C1 segment of cervical spinal cord (tissue), 14 donors: ENCODE measurements around the gene PDE2A.
A peak's percentile ranks its signal among the peaks of the same experiment; 100 is the strongest.

ENCODE experiments used
- DNase-seq, 14 donors: peaks; one replicate each; lab custom pipeline; 2025; lab: John Stamatoyannopoulos, UW

The PDE2A gene

DNA sequence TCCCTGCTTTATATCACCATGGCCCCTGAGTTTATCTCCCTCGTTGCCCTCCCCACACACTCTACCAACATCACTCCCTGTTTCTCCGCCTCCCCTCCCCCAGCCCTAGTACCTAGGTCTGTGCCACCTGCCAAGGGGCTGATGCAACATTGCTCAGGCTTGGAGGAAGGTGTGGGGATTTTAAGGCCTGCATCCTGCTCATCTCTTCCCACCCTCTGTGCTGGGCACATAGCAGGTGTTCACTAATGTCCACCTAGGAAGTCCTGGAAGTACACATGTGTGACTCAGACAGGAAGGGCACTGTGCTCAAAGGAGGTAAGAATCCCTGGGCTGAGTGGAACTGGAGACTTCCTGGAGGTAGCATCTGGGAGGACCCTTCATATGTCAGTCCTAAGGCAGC lies 37.0 kb downstream of the PDE2A start:
- DNase-seq: no peak

DNA sequence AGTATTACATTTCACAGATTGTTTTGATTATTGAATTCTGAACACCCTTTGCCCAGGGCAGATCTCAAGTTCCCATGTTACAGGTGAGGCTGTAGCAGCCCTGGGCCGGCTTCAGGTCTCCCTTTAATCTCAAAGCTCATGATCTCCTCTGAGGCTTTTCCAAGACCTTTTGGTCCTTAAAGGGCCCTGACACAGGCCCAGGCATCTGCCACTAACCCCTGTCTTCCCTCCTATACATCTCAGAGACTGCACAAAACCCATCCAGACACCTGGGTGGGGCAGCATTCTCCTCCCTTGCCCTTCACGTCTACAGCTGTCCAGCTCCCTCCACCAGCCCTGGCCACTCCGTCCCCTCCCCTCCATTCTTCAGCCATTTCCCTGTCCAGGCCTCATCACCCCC lies 37.8 kb downstream of the PDE2A start:
- no peak for DNase-seq

DNA sequence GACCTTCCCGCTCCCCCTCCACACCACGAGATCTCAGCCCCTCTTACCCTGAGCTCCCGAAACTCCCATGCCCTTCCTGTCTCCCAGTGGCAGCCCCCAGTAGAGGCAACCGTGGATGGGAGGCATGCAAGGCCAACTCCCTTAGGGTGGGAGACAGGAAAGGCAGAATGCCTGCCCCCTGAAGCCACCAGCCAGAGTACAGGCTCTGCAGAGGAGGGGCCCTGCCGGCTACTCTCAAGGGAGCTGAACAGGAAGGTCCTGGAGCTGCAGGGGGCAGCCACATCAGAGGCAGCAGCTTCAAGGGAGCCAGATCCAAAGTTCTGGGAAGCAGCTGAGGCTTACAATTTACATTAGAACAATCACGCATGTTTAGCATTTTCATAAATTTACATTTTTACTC lies 38.3 kb downstream of the PDE2A start:
- DNase-seq: no peak

DNA sequence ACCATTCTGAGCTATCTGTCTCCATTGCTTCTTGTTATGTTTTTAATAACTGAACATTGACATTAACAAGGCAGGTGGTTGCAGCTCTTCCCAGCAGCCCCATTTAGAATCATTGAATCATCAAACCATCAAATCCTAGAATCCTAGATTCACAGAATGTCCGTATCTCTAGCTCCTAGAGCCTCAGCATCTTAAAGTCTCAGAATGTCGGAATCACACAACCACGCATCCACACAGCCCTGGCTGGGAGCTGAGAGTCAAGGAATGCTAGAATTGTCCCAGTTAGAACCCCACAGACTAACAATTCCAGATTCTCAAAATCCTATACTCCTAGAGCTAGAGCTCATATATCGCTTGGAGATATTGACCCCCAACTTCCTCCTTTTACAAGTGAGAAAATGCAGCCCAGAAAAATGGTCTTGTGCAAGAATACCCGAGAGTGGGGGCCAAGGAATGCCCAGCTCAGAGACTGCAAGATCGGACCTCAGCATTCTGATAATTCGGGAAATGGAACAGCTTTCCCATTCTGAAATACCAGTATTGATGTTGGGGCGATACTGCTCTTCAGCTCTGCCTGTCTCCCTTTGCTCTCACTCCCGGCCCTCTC lies 38.8 kb downstream of the PDE2A start:
- no peak for DNase-seq

DNA sequence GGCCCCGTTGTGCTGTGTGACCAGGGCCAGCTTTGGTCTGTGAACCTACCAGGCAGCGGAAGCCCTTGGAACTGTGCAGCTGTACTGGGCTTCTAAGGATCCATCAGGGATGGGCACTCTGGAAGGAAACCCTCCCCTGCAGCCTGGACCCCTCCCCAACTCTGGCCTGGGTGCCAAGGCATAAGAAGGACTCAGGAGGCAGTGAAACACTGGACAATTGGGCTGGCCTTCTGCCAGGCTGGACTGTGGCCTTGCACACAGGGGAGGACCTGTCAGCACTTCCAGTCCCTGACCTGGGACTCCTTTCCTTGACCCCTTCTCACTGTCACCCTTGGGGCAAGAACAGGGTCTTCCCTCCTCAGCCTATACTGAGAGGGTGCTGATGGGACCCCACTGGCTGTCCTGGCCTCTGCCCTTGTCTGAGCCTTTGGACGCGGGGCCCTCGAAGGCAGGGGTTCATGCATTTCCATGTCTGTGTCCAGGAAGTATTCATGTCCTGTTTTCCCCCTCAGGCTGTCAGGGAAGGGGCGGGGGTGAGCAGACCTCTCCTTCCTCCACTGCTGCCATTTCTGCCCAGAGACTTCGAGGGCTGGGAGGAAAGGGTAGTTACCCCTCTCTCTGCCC lies 39.6 kb downstream of the PDE2A start:
- DNase-seq: no peak

DNA sequence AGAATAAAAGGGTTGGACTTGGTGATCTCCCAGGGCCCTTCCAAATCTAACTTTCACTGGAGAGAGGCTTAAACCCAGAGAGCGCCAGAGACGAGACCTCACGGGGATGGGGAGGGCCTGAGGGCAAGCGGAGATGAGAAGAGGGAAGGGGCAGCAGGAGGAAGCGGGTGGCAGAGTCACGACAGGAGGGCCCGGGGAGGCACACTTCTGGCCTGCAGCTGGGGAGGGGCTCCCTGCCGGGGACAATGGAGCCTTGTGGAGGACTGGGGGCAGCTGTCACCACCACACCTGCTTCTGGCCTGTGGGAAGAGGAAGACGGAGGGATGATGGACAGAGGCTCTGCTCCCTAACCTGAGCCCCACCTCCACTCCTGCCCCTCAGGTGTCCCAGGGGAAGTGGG lies 40.2 kb downstream of the PDE2A start:
- no peak for DNase-seq

DNA sequence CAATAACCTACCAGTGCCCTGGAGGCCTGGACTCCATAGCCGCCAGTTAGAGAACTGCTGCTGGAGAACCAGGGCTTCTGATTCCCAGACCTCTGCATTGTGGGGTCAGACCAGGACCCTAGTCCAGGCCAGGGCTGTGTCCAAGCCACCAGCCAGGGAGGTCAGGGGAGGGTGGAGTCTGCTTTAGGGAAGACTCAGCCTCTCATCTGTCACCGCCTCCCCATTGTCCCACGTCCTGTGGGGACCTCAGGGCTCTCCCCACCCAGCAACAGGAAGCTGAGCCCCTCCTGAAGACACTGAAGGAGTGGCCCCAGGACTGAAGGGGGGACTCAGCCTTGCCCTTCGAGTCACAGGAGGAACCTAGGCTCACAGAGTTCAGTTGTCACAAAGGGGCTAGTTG lies 41.2 kb downstream of the PDE2A start:
- no peak for DNase-seq

DNA sequence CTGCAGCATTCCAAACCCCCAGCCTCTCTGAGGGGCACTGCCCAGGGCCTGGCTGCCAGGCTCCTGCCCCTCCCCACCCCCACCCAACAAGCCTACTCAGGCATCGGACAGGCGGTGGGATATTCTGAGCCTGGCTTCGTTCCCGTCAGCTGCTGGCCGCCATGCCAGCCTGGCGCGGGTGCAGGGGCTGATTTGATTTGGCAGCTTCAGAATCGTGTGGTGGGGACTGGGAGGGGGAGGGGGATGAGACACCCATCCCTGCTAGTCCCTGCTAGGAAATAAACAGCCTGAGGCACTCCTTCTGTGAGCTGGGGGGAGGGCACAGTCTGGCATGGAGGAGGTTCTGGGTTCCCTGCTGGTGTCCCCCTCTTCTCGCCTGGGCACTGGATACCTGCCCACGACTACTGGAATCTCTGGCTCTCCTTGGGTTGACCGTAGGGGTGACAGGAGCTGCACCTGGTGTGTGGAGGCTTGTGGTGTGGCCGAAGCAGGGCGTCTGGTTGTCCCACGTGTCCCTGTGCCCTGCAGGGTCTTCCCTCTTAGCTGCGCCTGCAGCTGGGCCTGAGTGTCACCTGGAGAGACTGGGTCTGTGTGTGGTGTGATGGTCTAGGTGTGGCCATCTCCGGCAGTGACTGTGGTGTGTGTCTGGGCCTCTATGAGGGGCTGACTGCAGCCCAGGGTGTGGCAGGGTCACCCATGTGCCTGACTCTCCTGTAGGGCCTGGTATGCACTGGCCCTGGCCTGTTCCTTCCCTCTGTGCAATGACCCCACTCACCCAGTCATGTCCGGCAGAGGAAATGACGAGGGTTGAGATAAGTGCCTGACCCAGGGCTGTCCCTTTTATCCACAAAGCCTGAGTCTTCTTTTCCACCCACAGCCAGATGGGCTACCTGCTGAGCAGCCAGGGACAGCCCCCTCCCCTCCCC lies 42.2 kb downstream of the PDE2A start:
- DNase-seq: peak in 3 of 14 donors; percentile 24 to 34 (median 28)

DNA sequence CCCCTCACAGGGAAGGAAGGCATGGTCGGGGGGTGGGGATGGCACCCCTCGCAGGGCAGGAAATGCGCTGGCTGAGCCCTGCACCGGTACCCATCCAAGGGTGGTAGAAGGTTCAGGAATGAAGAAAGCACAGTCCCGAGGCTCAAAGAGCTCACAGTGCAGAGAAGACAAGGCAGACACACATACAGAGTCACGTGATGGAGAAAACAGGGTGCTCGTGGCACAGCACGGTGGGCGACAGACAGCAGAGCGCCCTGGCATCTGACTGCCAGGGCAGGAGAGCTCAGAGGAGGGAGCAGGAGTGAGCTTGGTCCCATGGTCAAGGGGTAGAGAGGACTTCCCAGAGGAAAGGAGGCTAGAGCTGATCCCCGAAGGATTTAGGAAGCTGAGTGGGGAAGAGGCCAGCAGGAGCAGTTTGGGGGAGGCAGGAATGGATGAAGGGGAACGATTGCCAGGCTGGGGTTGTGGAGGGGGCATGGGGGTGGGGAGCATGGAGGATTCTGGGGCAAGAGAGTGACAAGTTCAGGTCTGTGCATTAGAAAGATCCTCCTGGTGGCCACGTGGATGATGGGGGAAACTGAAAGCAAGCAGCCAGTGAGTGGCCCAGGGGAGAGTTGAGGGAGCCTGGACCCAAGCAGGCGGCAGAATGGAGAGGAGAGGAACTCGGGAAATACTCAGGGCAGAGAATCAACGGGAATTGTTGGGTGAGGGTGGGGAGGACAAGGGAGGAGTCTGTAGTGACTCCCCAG lies 43.9 kb downstream of the PDE2A start:
- peak in 7 of 14 donors; percentile 7 to 64 (median 30) for DNase-seq

DNA sequence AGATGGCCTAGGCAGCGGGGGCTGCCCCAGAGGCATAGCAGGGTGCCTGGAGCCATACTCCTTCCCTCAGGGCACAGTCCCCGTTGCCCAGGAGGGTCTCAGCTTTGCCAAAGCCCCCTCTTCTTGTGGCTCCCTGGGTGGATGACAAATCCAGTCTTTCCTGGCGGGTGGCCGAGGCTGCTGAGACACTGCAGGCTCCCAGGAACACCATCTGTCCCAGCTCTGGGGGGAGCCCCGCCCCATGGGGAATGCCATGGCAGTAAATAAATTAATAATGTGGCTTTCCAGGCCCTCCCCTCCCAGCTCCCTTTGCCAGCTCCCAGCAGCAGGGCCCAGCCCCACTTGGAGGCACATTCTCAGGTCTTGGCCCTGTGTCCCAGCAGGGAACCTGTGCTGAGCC lies 45.0 kb downstream of the PDE2A start:
- peak in 8 of 14 donors; percentile 20 to 80 (median 38) for DNase-seq

DNA sequence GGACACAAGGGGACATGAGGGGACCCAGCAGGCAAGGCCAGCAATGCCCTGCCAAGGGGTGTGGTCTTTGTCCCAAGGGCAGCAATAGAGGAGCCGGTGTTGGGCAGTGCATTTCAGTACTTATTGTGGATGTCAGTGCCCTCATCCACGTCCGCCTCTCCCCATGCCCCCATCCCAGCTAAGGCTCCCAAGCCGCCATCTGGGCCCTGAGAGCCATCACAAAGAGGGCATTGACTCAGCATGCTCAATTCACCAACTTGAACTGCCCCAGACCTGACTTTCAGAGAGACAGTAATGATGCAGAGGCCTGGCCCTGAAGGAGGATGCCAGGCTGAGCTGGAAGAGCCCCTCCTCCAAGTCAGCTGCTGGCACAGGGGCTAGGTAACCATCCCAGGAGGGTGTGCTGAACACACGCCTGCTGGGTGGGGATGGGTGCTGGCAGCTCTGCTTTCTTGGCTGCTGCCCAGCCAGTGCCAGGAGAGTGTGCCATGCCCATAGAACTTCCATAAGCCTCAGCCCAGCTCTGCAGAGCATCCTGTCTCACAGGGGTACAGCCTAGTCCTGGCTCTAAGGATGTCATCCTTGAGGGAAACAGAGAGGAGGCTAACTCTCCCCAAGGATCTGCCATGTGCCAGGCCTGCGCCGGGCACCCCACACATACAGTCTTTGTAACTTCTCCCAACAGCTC lies 46.5 kb downstream of the PDE2A start:
- DNase-seq: peak in 10 of 14 donors; percentile 25 to 69 (median 52)

DNA sequence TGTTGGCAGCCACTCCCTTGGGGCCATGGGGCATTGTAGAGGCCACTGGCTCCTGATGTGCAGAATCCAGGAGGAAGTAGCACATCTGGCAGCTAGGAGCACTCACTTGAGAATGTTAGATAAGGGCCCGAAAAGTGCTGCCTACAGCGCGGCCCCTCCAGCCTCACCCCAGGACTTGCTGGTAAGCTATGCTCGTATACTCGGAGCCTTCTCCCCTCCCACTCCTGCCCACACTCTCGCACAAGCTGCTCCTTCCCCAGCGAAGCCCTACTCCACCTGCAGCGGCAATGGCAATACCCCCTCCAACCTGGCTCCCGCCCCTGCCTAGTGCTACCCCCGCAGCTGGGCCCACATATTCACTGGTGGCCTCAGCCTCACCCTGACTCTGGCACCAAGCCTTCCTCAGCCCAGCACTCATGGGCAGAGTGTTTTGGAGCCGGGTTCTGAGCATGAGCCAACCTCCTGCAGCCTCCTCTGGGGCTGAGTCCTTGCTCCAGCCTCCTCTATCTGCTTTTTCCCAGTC lies 47.7 kb downstream of the PDE2A start:
- DNase-seq: no peak

DNA sequence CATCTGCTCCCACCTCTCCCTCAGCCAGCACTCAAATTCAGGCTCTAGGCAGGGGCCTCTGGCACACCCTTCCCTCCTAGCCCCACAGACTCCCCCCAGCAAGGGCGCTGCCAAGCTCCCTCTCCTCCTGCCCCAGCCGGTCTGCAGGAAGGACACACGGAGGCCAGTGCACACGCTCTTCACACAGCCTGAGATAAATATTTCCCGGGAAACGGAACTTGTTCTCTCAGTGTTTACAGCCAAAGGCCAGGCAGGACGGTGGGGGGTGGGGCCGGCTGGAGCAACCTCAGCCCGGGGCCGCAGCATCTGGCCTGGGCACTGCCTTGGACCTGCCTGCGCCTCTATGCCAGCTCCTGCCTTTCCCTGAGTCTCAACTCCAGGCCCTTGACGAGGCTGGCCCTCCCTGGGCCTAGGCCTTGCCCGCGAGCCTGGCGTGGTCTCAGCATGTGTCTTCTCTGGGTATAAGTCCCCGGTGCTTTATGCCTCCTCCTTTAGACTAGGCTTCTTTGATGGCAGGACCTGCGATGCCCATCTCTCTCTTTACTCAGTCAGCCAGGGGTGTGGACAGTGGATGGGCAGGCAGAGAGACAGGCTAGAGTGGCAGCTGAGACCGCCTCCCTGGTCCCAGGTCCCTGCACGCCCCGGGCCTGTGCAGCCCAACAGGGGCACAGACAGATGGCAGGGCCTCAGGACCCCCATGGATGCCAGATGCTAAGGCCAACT lies 48.4 kb downstream of the PDE2A start:
- DNase-seq: peak in 5 of 14 donors; percentile 11 to 38 (median 20)

DNA sequence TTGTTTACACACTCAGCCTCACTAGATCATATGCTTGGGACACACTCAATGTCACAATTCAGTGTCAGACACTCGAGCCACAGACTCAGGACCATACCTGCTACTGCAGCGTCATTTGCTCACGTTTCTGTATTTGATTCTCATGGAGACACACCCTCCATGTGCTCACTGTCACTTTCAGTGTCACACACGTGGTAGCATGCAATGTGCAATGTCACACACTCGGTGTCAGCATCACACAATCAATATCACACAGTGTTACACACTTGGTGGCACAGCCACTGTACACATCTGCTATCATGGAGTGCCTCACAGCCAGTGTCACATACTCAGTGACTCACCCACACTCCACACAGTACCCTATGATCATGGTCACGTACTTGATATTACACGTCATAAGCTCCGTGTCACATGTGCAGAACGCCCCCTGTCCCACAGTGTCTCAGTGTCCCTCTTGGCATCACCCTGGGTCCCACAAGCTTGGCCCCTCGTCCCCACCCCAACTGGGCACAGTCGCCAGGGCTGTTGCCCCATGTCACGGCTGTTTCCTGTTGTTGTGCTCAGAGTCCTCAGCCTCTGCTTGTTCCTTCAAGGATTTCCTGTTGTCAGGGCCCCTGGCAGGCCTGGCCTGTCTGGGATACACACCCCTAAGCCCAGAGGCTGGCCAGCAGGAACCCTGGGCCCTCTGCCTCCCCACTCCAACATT lies 49.6 kb downstream of the PDE2A start:
- no peak for DNase-seq

DNA sequence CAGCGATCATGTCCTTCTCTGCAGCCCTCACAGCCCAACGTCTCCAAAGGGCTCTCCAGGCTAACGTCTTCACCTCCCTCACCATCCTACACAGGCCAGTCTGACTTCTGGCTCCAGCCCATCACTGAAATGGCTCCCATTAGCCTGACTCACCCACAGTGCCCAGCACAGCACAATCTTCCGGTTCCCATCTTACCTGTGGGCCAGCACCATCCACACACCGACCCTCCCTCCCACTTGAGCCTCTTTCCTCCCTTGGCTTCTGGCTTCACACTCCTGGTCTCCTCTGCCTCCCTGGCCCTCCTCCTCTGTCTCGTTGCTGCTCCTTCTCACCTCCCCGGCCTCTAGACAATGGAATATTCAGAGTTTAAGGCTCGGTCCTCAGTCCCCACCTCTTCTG lies 51.2 kb downstream of the PDE2A start:
- no peak for DNase-seq

DNA sequence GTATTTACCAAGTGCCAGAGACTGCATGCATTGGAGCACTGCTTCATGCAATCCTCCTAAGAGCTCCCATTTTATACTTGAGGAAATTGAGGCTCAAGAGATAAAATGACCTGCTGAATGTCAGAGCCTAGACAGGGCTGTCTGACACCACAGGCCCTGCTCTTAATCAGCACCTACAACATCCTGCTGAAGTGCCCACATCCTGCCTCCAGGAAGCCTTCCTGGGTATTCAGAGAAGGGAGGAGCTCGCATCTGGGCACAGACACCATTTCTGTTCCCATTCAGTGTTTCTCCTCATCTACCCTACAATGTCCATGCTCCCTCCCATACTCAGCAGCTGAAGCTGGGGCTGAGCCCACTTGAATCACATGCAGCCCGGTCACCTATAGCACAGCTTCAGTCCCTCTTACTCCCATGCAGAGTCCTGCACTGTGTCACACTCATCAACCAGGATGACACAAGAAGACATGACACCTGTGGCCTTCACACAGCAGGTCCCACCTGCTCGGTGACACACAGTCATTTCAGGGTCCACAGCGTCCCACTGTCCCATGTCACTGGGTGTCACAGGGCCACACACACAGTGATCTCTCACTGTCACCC lies 53.1 kb downstream of the PDE2A start:
- no peak for DNase-seq

DNA sequence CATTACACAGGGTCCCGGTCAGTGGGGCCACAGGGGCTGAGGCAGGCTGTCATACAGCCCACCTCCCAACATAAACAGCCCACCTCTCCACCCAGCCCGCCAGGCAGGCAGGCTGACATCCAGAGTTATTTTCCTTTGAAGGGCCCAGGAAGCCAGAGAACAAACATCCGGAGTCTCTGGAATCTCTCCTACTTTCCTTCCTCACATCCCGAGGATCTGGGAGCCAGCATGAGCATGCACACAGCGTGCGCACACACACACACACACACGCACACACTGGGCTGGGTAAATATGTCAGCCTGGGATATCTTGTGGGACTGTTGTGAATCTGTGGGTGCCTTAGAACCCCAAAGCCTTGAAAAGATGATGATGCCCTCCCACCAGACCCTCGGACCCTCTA lies 55.4 kb downstream of the PDE2A start:
- DNase-seq: no peak

DNA sequence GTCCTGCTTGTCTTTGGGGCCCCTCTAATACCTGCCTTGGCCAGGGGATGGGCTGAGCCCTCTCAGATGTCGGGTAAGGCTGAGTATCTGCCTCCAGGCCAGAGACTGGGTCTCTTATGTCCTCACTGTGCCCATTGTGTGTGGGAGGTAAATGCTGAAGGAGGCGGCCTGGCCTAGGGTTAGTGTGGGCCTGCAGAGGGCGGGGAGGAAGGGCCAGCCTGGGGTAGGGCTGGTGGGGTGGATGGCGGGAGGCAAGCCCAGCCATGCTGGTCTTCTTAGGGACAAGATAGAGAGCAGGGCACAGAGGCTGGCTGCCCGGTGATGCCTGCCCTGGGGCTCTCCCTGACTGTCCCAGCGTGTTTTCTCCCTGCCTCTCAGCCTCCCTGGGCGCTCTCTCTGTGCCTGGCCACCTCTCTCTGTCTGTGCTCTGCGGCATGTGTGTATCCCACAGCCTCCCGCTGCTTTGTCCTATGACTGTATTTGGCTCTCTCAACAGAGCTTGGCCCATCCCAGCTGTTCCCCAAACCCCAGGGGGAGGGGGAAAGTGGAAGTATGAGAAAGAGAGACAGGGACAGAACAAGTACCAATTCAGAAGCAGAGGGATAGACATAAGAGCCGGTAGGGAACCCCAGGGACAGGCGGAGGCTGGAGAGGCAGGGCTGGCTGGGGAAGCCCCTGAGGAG lies 57.0 kb downstream of the PDE2A start:
- peak in 3 of 14 donors; percentile 4 to 18 (median 9) for DNase-seq

DNA sequence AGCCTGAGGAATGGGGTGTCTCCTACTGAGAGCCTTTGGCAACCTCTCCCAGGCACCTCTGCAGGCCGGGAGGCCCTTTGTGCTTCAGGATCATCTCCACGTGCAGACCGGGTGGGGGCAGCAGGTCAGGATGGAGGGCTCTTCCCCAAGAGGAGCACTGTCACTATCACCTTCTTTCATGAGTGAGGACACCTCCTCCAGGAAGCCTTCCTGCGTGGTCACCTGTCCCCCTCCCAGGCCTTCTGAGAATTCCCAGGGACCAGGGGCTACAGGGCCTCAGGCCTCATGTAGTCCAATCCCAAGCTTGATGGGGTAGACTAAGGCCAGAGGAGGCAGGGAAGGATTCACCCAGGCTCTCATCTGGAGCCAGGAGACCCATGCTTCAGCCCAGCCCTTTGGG lies 57.6 kb downstream of the PDE2A start:
- no peak for DNase-seq
